Thyroid gland (tissue), 4 donors: ENCODE results near the gene CBFA2T3.

Experiments
- CTCF ChIP-seq, 6 experiments: fragments of 200-600 bp in 3 of 6; fragments of 450-650 bp in 3 of 6; sonication (generic) in 3 of 6; IDR thresholded peaks; one replicate each; pipeline ENCODE4 v1.5.1; 2016 to 2019; ENCODE audit warnings: antibody characterized with exemption in 6 of 6, mild to moderate bottlenecking in 2 of 6, inconsistent platforms in 1 of 6, moderate library complexity in 1 of 6
- POLR2A ChIP-seq, 2 donors: fragments of 450-650 bp; IDR thresholded peaks; one replicate each; pipeline ENCODE4 v1.6.1; 2017; ENCODE audit warnings: antibody characterized with exemption in 2 of 2, mild to moderate bottlenecking in 2 of 2, moderate library complexity in 1 of 2

- no peak for TF ChIP-seq CTCF (IDR thresholded peaks at IDR 0.05)
- TF ChIP-seq POLR2A (IDR thresholded peaks at IDR 0.05), result no peak
Measured at GRCh38 chr16:88994695-88995094, 17.7 kb upstream of the CBFA2T3 start.
